ENCODE data around the gene CPLANE2.

Gene CPLANE2

DNA sequence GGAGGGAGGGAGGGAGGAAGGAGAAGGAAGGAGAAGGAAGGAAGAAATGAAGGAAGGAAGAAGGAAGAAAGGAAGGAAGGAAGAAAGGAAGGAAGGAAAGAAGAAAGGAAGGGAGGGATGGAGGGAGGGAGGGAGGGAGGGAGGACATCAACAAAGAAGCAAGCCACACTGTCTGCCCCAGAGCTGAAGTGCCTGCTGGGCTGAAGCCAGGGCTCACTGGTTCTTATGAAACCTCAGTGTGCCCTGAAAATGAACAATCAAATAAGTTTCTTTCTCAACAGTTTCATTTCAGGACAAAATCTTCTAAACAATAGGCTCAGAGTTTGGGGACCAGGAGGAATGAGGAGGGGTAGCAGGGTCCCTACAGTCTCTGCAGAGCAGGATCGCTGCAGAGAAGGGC, 45.7 kb downstream of the CPLANE2 start:
- TF ChIP-seq ZBTB7A (IDR thresholded peaks at IDR 0.05; ENCODE audit: low read depth) (no peak), TAF1 (IDR thresholded peaks at IDR 0.05; ENCODE audit: low read depth) (no peak), CREB1 (IDR thresholded peaks at IDR 0.05; ENCODE audit: low read depth) (no peak), REST (IDR thresholded peaks at IDR 0.05; ENCODE audit: low read depth) (no peak), CEBPB (IDR thresholded peaks at IDR 0.05) (no peak), EP300 (IDR thresholded peaks at IDR 0.05; ENCODE audit: borderline replicate concordance) (no peak), FOXM1 (IDR thresholded peaks at IDR 0.05; ENCODE audit: borderline replicate concordance, low read depth) (no peak), NFIC (IDR thresholded peaks at IDR 0.05) (no peak), TCF12 (IDR thresholded peaks at IDR 0.05; ENCODE audit: low read depth) (no peak), EGR1 (IDR thresholded peaks at IDR 0.05) (no peak), YY1 (IDR thresholded peaks at IDR 0.05; ENCODE audit: low read depth) (no peak), RAD21 (IDR thresholded peaks at IDR 0.05; ENCODE audit: low read depth) (no peak), TEAD4 (IDR thresholded peaks at IDR 0.05) (no peak)
- TF ChIP-seq, protein P1, sequence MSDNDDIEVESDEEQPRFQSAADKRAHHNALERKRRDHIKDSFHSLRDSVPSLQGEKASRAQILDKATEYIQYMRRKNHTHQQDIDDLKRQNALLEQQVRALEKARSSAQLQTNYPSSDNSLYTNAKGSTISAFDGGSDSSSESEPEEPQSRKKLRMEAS (IDR thresholded peaks at IDR 0.05): no peak
- TF ChIP-seq, protein P2, sequence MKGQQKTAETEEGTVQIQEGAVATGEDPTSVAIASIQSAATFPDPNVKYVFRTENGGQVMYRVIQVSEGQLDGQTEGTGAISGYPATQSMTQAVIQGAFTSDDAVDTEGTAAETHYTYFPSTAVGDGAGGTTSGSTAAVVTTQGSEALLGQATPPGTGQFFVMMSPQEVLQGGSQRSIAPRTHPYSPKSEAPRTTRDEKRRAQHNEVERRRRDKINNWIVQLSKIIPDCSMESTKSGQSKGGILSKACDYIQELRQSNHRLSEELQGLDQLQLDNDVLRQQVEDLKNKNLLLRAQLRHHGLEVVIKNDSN (IDR thresholded peaks at IDR 0.05): no peak

GRCh38 chr1:16189921-16190621, 46.9 kb downstream of the CPLANE2 start:
- TF ChIP-seq NFIC (IDR thresholded peaks at IDR 0.05): peak; percentile 77
- no peak for TF ChIP-seq RAD21 (IDR thresholded peaks at IDR 0.05; ENCODE audit: low read depth)
- TF ChIP-seq TCF12 (IDR thresholded peaks at IDR 0.05; ENCODE audit: low read depth): no peak
- TF ChIP-seq, protein P1 (IDR thresholded peaks at IDR 0.05): peak; percentile 50; the same call in 1 of the 2 replicates

DNA sequence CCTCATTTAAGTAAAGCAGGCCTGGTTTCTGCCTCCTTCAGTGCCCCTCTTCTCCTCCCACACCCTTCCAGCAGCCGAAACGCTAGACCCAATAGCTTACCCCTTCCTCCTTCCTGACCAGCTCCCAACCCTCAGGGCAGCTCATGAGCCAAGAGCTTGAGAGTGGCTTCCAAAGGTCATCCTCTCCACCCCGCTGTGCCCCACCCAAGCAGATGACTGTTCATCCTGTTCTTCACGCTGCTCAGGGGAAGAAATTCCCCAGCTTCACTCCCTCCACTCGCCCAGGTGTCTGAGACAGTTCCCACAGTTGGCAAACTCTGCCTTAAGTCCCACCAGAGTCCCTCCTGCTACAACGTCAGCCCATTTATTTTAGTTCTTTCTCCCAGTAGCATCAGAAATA, 48.0 kb downstream of the CPLANE2 start:
- TF ChIP-seq EGR1 (IDR thresholded peaks at IDR 0.05): no peak
- TF ChIP-seq FOXM1 (IDR thresholded peaks at IDR 0.05; ENCODE audit: borderline replicate concordance, low read depth): no peak
- no peak for TF ChIP-seq YY1 (IDR thresholded peaks at IDR 0.05; ENCODE audit: low read depth)
- TF ChIP-seq NFIC (IDR thresholded peaks at IDR 0.05): no peak
- no peak for TF ChIP-seq TEAD4 (IDR thresholded peaks at IDR 0.05)
- TF ChIP-seq CREB1 (IDR thresholded peaks at IDR 0.05; ENCODE audit: low read depth): no peak
- no peak for TF ChIP-seq CEBPB (IDR thresholded peaks at IDR 0.05)
- TF ChIP-seq ZBTB7A (IDR thresholded peaks at IDR 0.05; ENCODE audit: low read depth): no peak
- no peak for TF ChIP-seq RAD21 (IDR thresholded peaks at IDR 0.05; ENCODE audit: low read depth)
- TF ChIP-seq, protein P1 (IDR thresholded peaks at IDR 0.05): no peak
- no peak for TF ChIP-seq TCF12 (IDR thresholded peaks at IDR 0.05; ENCODE audit: low read depth)
- TF ChIP-seq, protein P2 (IDR thresholded peaks at IDR 0.05): no peak
- TF ChIP-seq REST (IDR thresholded peaks at IDR 0.05; ENCODE audit: low read depth): no peak
- TF ChIP-seq TAF1 (IDR thresholded peaks at IDR 0.05; ENCODE audit: low read depth): no peak
- TF ChIP-seq EP300 (IDR thresholded peaks at IDR 0.05; ENCODE audit: borderline replicate concordance): no peak

- TF ChIP-seq RAD21 (IDR thresholded peaks at IDR 0.05; ENCODE audit: low read depth) (peak; percentile 100), NFIC (IDR thresholded peaks at IDR 0.05) (no peak), TEAD4 (IDR thresholded peaks at IDR 0.05) (peak; percentile 39; the same call in 1 of the 2 replicates), CEBPB (IDR thresholded peaks at IDR 0.05) (no peak), YY1 (IDR thresholded peaks at IDR 0.05; ENCODE audit: low read depth) (0 out of 2 replicates have a peak, but pooled peaks have one; percentile 22), ZBTB7A (IDR thresholded peaks at IDR 0.05; ENCODE audit: low read depth) (peak; percentile 73; the same call in 1 of the 2 replicates)
- TF ChIP-seq, protein P1 (IDR thresholded peaks at IDR 0.05): 0 out of 2 replicates have a peak, but pooled peaks have one; percentile 28
Measured at GRCh38 chr1:16187748-16188401, 49.1 kb downstream of the CPLANE2 start.

All from Ishikawa (cell line).